22Rv1 (cell line): ENCODE measurements around the gene HRC.

Experiments
- CTCF ChIP-seq: fragments of 450-650 bp; IDR thresholded peaks from 2 replicates; pipeline ENCODE4 v1.5.1; 2017; ENCODE audit warnings: mild to moderate bottlenecking
- ZFX ChIP-seq: fragments of 450-650 bp; IDR thresholded peaks from 2 replicates; pipeline ENCODE4 v1.6.1; 2017; ENCODE audit warnings: antibody characterized with exemption, borderline replicate concordance

GRCh38 chr19:49182848-49183375 lies 27.7 kb upstream of the HRC start:
- TF ChIP-seq CTCF: no peak
- TF ChIP-seq ZFX: no peak
